H1 (cell line): ENCODE results near the gene CCDC137.

Experiments
- ATF2 ChIP-seq: IDR thresholded peaks from 2 replicates; pipeline ENCODE4 v1.6.1; 2012; ENCODE audit warnings: low read length, inconsistent platforms
- CREB1 ChIP-seq: IDR thresholded peaks from 2 replicates; pipeline ENCODE4 v1.6.1; 2012; ENCODE audit warnings: inconsistent platforms
- CTCF ChIP-seq, 3 experiments: IDR thresholded peaks; 1 replicate in 2 of 3; 2 replicates in 1 of 3; pipeline versions ENCODE4 v1.5.1 to v1.6.1; 2011; ENCODE audit warnings: low read length in 3 of 3, mild to moderate bottlenecking in 3 of 3, inconsistent platforms in 2 of 3, low read depth in 1 of 3, moderate library complexity in 1 of 3; ENCODE audit not compliant: insufficient read depth in 1 of 3; ENCODE audit errors: control extremely low read depth in 1 of 3
- EP300 ChIP-seq, 2 experiments: IDR thresholded peaks; 1 replicate in 1 of 2; 2 replicates in 1 of 2; pipeline ENCODE4 v1.6.1; 2011 to 2012; ENCODE audit warnings: low read depth in 2 of 2, low read length in 2 of 2, mild to moderate bottlenecking in 2 of 2, borderline replicate concordance in 1 of 2, inconsistent platforms in 1 of 2, moderate library complexity in 1 of 2
- EZH2 ChIP-seq: fragments of 200-600 bp; sonication (generic); IDR thresholded peaks from 2 replicates; pipeline ENCODE4 v1.7.1; 2012; ENCODE audit warnings: low read depth, mild to moderate bottlenecking, moderate library complexity, low read length, inconsistent platforms; ENCODE audit not compliant: severe bottlenecking
- GTF2F1 ChIP-seq: IDR thresholded peaks from 2 replicates; pipeline ENCODE4 v1.6.1; 2012; ENCODE audit warnings: low read depth, low read length, improper control_type of control experiment, borderline replicate concordance
- HDAC6 ChIP-seq: IDR thresholded peaks from one replicate; pipeline ENCODE4 v1.7.1; 2012; ENCODE audit warnings: low read depth, mild to moderate bottlenecking, inconsistent platforms, low read length, moderate library complexity
- POLR2A ChIP-seq, 2 experiments: IDR thresholded peaks; 1 replicate in 1 of 2; 2 replicates in 1 of 2; pipeline ENCODE4 v1.6.1; 2011; ENCODE audit warnings: low read depth in 2 of 2, low read length in 2 of 2, mild to moderate bottlenecking in 2 of 2; ENCODE audit errors: control extremely low read depth in 1 of 2
- POLR2AphosphoS5 ChIP-seq: IDR thresholded peaks from 2 replicates; pipeline ENCODE4 v1.6.1; 2011; ENCODE audit warnings: low read depth, low read length
- RNF2 ChIP-seq: fragments of 200-900, 300-1000 bp; sonication (generic); IDR thresholded peaks from 2 replicates; pipeline ENCODE4 v1.7.1; 2016; ENCODE audit warnings: borderline replicate concordance, low read depth, mild to moderate bottlenecking, antibody characterized with exemption, low read length; ENCODE audit not compliant: poor library complexity, severe bottlenecking; ENCODE audit errors: missing control alignments
- YY1 ChIP-seq: IDR thresholded peaks from 2 replicates; pipeline ENCODE4 v1.6.1; 2011; ENCODE audit warnings: low read depth, mild to moderate bottlenecking, low read length
- TF ChIP-seq, protein P1 (sequence below): IDR thresholded peaks from 2 replicates; pipeline ENCODE4 v1.6.1; 2011; ENCODE audit warnings: low read depth, mild to moderate bottlenecking, low read length; ENCODE audit not compliant: insufficient read depth

DNA sequence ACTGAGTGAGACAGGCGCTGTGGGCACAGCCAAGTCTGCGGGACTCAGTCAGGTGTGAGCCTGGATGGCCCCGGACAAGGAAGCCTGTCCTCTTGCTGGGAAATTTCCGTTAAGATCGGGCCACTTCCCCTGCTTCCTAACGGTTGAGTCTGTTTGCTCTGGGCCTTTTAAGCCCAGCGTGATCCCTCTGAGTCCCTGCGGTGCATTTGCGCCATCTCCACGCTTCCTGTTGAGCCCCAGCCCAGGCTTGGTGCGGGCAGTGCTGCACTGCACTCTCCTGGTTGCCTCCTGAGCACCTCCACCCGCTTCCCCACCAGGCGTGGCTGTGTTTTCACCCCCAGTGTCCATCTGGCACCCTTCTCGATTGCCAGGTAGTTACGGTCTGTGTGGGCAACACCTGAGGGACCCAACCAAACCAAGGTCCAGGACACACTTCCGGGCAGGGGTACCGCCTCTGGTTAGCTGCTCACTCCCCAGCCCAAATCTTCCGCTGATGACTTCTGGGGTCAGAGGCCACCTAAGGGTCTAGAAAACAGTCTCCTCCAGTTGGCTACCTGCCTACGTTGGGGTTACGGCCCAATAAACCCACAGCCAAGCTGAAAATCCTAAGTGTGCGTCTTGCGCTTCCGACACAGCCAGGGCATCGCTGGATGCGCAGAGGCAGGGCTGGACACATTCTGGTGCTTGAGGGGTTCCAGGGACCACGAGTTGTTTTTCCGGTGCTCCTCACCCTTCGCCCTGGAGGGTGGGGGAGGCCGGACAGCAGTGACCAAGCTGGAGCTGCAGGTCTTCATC, 44.2 kb downstream of the CCDC137 start:
- TF ChIP-seq POLR2AphosphoS5, result peak; percentile 20; the same call in 1 of the 2 replicates
- peak in 1 of 2 experiments; percentile 27; a peak in 1 of 3 replicates for TF ChIP-seq POLR2A (IDR thresholded peaks at IDR 0.05; ENCODE audit: control extremely low read depth in 1 of 2, low read depth in 2 of 2, low read length in 2 of 2)
- no peak for TF ChIP-seq CTCF (IDR thresholded peaks at IDR 0.05; ENCODE audit: control extremely low read depth in 1 of 3, insufficient read depth in 1 of 3, low read depth in 1 of 3, low read length in 3 of 3)
- TF ChIP-seq HDAC6, result no peak
- no peak for TF ChIP-seq RNF2
- TF ChIP-seq YY1, result no peak
- TF ChIP-seq GTF2F1, result no peak
- TF ChIP-seq EZH2, result no peak
- TF ChIP-seq ATF2, result peak; percentile 9; the same call in 1 of the 2 replicates
- TF ChIP-seq, protein P1, sequence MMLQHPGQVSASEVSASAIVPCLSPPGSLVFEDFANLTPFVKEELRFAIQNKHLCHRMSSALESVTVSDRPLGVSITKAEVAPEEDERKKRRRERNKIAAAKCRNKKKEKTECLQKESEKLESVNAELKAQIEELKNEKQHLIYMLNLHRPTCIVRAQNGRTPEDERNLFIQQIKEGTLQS, result no peak
- TF ChIP-seq CREB1, result no peak
- TF ChIP-seq EP300 (IDR thresholded peaks at IDR 0.05; ENCODE audit: borderline replicate concordance in 1 of 2, low read depth in 2 of 2, low read length in 2 of 2), result no peak
